NCI-H345 treated with DMSO at 0.1 percent for 48 hours (cell line): ENCODE data around the gene RALY.
"Not testable (repeated sequence)": the region's sequence is repeated elsewhere in the genome, so short reads cannot be mapped to it uniquely, and the experiment has no call there.

Source experiments
- DNase-seq: peaks from one replicate; lab custom pipeline; 2025; ENCODE audit not compliant: unreplicated experiment; lab: John Stamatoyannopoulos, UW

RALY gene

DNA sequence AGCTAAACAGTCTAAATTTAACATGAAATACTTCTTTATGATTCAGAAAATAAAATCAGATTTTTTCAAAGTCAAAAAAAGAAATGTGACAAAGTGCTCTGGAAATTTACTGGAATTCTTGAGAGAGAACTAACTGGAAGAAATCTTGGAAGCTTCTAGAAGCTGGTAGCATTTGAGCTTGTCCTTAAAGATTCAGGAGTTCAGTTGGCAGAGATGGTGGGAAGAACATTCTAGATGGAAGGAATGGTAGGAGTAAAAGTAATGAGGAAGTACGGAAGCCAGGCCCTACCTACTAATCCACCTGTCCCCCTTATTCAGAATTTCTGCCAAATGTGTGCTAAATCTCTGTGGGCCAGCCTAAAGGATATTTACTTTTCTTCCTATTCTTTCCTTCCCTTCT lies 21.2 kb downstream of the RALY start:
- no peak for DNase-seq

DNA sequence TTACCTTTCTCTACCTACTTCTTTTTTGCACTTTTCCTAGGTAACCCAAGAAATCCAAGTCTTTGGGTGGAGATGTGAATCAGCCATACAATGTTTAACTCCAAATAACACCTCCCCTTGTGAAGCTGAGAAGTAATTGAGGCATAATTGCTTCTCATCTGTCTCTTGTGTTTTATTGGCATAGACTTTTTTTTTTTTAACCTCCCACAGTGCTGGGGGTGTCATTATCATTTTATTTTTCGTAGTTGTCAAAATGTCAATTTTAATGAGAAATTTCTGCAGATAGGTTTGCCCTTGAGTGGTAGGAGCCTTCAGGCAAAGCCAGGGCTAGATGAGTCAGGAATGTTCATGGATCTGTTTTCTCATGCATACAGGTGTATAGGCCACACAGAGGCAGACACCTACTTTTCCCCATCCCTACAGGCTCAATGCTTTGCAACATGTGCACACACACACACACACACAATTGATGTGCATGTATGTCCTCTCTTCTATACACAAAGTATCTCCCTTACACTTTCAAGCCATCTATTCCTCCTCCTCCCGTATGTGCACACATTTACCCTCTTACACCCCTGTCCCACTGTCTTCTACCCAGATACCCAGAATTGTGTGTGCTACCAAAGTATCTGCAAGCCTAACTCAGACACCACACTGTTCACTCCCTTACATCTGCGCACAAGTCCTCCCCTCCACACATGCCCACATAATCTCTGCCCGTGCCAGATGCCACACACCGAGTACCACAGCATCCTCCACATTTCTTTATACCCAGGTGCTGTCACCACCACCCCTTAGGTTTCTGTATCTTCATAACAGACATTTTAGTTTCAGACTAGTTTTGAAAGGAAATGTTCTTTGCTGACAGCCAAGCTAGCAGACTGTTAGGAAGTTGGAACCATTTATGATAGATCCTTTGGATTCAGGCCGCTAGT lies 22.0 kb downstream of the RALY start:
- no peak for DNase-seq

DNA sequence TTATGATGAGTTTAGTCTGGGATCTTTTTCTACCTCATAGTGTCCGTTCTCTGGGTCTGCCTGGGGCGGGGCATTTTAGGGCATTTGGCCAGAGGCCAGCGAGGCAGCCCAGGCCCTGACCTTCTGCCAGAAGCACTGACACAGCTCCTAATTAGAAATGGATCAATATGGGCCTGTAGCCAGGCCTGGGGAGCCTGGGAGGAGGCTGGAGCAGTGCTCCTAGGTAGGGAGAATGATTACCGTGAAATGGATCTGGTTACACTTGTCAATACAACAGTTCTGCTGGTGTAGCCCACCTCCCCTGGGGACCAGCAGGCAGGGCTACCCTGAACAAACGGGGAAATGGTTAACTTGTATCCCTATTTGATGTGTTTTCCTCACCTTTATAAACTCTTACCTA lies 23.0 kb downstream of the RALY start:
- DNase-seq = no peak

DNA sequence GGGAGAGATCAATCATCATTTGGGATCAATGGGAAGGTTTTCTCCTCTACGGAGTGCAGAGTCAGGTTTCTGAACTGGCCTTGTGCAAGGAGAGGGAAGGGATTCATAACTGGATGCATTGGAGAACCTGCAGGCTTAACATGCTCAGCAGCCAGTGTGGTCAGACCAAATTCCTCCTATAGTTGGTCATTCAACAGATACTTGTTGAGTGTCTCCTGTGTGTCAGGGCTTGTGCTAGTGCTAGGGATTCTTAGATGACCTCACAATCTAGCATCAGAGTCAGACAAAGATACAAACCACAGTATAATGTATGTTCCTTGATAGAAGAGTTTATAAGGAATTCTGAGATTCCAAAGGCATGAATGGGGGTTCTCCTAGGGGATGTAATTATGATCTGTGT lies 23.9 kb downstream of the RALY start:
- no peak for DNase-seq

DNA sequence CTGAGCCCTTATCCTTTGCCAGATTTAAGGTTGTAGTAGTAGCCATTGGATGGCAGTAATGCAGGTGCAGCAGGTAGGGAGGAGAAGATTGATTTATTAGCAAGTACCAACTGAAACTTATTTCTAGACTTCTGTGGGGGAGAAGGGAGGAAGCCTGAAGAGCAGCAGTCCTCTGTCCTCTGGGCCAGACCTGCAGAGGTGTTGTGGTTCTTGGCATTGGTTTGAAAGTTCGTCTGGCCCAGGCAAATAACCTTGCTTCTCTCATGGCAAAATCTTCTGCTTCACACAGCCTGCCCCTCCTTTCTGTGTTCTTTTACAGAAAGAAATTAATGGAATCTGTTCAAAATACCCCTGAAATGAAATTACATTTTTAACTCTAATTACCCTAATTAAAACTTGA lies 24.5 kb downstream of the RALY start:
- no peak for DNase-seq

DNA sequence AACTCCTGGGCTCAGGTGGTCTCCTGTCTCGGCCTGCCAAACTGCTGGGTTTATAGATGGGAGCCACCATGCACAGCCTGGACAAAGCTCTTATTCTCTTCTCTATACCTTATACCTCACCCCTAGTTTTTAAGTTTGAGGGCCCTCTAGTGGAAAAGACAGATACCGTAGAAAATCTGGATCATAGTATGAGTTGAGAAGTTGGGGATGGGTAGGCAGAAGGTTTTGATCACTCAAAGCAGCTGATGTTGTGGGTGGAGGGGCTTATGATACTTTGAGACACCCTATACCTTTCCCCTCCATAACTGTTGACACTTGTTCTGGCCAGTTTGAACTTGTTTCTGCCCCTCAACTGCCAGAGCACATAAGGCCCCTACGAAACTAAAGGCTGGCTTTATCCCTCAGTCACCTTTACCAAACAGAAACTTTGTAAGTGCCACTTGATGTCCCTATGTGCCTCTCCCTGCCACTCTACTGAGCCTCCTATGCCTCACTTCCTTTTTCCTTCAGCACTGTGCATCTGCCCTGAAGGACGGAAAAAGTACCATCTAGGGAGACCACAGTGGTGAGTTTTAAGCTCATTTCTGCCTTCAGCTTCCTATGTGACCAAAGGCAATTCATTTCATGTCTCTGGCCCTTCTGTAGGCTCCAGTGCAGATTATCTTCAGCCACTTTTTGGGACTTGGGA lies 28.6 kb downstream of the RALY start:
- DNase-seq = no peak

DNA sequence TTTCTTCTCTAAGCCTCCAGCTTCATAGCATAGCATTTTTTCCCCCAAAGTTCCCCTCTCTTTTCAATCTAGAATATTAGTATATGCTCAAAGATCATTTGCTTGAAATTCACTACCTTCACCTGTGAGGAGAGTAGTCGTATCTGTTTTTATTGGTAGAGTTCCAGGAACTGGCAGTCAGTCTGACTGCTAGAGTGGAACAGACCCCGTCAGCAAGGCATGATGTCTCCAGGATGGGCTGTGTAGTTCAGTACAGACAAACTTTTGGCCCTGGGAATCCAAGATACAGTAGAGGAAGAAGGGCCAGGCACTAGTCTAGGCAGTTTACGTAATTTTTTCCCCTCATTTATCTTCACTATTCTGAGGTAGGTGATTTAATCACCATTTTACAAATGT lies 29.1 kb downstream of the RALY start:
- no peak for DNase-seq

DNA sequence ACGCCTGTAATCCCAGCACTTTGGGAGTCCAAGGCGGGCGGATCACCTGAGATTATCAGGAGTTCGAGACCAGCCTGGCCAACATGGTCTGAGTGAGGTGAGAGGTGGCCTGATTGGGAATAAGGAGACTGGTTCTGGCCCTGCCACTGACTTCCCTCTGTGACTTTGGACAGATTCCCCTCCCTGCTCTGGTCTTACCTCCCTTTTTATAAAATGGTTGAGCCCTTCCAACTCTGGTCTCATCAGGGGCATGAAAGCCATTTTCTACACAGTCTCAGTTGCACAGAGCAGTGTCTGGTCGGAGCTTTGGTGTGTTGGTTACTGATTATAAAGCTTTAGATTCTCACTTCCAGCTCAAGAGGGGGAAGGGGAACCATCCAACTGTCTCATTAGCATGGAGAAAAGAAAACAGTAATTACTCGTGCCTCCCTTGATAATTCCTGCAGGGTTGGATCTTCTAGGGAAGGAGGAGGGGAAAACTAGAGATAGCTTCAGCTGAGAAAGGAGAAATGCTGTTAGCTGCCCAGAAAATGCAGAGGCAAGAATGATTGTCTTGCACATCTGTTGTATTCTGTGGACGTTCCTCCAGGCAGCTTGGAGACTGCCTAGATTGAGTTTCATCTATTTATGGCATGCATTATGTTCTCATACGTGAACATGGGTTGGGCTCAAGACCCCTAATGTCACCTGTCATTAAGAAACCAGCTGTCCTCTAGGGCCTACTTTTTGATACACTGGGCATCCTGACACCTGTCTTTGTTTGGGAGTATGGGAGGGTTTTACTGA lies 30.4 kb downstream of the RALY start:
- DNase-seq = no peak

DNA sequence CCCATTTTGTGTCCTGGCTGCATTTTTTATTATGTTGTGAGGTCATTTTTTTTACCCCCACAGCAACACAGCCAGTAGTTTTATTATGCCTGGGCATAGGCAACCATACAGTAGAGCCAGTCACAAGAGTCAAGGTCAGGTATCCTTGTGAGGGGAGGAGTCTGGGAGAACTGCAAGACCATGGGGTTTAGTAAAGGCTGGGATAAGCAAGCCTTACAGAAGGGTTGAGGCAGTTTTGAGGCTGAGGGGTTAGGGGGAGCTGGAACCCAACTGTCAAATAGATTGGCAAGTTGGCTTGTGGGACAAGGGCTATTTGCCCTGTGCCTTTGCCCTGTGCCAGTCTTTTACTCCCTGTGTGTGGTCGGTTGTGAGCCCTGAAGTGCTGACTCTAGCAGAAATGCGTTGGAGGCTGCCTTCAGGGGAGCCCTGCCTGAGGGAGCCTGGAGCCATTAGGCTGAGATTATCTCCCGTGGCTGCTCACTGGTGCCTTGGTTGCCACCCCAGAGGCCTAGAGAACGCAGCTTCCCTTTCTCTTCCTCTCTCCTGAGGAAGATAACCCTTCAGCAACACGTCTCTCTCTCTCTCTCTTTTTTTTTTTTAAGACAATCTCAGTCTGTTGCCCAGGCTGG lies 31.1 kb downstream of the RALY start:
- no peak for DNase-seq

DNA sequence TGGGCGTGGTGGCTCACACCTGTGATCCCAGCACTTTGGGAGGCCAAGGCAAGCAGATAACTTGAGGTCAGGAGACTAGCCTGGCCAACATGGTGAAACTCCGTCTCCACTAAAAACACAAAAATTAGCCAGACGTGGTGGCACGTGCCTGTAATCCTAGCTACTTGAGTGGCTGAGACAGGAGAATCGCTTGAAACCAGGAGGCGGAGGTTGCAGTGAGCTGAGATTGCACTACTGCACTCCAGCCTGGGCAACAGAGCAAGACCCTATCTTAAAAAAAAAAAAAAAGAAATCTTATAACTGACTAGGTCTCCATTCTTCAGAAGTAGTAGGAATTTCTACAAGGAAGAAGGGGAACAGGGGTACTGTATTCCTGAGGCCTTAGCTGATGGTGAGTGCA lies 34.3 kb downstream of the RALY start:
- not testable (repeated sequence) for DNase-seq

DNA sequence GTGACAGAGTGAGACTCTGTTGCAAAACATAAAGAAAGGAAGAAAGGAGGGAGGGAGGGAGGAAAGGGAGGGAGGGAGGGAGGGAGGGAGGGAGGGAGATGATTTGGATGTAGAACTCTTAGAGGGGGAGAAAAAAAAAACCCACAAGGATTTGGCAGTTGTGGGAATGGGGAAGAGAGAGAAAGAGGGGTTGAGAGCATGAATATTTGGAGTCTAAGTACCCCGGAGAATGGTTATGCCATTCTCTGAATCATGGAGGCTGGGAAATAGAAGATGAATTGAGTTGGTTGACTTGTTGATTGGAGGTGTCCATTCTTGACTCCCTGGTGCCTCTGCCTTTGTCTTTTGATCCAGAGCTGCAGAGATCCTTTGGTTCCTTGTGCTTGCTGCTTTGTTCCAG lies 35.7 kb downstream of the RALY start:
- DNase-seq = no peak

DNA sequence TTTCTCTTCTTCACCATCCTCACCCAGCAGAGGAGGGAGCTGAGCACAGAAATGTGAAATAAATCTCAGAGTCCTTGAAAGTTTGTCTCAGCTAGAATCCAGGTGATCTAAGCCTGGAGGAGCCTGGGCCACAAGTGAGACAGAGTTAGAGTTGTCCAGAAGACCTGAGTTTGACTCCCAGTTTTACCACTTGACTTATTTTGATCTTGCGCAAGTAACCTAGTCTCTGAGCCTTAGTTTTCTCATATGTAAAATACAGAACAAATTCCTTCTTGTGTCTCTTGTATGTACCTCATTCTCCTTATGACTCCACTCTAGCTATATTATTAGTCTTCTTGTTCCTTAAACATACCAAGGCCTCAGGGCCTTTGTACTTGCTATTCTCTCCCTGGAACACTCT lies 36.7 kb downstream of the RALY start:
- DNase-seq = no peak

DNA sequence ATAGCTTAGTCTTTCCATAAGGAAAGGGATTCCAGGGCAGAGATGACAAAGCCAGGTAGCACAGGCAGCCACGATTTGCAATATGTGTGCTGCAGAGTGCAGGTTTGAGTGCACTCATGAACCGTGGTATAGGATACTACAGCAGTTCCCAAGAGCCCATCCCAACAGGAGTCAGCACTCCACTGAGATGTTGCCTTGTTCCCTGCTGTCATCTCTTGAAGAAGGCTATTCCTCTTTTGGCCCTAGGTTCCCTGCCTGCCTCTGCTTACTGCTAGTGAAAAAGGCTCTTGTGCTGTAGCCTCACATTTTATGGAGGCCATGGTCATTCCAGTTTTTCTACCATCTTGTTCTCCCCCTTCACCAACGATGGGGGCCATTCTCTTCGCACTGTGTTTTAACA lies 40.2 kb downstream of the RALY start:
- DNase-seq = no peak

DNA sequence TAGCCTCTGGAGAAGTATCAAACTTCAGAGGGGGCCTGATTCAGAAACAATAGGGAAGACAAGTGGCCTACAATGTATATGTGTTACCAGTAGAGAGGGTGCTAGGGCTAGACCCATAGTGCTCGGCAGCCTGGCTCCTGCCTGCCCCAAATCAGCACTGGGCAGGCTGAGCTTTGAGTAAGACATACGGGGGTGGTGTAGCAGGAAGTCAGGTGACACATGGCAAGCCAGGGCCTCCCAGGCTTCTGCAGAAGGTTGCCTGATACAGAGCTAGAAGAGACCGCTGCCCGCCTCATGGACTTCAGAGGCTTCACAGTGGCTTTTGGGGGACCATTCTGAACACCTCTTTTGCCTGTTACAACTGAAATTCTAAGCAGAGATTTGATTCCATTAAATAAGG lies 43.4 kb downstream of the RALY start:
- DNase-seq = no peak

DNA sequence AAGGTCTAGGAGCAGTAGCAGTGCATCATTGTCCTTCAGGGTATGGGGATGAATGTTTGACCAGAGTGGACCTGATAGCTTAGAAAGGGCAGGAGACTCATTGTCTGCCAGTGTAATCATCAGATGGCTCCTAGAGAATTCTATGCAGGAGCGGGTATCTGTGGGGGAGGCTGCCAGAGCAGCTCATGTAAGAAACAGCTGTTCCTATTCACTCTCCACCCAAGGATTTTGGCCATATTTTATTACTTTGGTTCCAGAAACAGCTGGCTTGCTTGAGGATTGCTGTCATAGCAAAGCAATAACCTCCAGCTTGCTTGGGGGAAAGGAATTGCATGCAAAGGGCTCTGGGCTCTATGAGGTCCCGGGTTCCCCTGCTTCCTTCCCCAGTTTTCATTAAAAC lies 44.1 kb downstream of the RALY start:
- DNase-seq = no peak

DNA sequence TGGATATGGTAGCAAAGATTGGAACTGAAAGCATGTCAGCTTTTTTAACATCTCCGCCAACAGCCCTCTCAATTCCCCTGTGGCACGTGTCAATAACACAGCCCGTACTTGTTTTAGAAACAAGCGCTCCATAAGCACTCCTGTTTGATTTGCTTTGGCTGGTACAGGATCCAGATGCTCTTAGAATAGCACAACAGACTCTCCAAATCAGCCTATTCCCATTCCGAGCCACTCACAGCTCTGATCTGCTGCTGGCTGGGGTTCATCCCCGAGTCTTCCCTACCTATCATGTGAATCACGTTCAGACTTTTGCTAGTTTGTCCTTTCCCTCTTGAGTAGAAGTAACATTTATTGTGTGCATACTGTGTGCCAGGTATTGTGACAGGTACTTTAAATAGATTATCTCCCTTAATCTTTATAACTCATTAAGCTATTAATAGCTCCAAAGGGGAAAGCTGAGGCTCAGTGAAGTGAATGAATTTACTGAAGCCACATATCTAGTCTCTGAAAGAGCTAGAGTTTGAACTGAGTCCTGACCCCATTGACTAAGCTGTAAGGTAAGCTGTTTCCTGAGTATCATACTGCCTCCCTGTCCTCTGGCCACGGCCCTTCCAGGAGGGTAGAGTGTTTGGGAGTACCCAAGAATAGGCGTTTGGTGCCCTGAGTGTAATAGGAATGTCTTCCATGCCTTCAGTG lies 46.7 kb downstream of the RALY start:
- no peak for DNase-seq

DNA sequence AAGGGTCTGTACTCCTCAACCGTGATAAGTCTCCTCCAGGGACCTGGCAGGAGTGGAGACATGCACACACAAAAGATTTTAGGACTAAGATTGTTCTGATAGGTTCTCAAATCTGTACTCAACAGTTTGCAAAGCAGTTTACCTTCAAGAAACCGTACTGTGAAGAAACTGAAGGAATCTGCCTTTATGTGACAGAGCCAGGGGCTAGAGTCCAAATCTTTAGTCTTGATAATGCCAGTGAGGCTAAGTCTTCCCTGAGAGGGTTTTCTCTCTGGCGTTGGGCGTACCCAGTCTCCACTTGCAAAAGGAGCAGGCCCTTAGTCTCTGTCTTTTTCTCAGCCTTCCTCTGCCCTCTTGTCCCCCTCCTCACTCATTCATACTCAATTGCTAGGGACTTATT lies 47.5 kb downstream of the RALY start:
- DNase-seq = no peak

DNA sequence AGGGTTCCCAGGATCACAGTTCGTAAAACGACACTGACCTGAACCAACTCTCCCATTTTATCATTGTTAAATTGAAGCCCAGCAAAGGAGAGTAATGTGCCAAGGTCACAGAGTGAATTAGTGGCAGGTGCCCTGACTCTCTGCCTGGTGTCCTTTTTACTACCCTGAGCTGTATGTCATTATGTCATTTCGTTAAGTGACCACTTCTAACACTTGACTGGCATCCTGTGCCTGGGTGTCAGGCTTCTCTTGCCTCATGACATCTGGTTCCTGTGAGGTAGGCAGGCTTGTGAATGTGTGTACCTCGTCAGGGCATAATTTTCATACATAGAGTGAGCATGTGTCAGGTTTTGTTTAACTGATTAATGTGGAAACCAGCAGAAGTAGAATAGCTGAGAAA lies 48.6 kb downstream of the RALY start:
- DNase-seq = no peak

DNA sequence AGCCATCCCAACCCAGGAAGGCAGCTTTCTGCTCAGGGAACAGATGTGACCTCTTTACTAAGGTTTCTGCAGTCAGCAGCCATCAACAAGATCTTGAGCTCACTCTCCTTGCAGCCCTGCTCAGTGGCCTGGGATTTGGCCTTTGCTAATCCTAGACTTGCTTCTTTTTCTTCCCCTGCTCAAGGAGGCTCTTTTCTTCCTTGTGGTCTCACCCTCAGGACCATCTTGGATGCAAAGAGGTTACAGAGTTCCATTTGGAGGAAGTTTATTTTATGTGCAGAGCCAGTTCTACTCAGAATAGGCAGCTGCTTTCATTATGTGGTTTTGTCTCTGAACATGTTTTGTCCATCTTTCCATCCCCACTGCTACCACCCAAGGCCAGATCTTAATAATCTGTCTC lies 49.3 kb downstream of the RALY start:
- DNase-seq = no peak

DNA sequence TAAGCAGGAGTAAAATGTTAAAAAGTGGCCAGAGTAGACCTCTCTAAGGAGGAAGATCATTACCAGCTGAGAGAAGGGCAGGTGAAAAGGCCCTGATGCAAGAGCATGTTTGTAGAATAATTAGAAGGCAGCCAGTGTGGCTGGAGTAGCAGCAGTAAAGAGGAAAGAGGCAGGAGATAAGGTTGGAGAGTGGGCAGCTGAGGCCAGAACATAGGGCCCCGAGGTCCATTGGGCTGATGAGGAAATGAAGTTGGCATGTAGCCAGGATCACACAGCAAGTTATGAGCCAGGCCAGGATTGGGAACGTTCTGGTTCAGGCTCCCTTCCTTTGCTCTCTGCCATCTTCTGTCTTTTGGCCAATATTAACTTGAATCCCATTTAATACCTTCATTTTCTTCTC lies 51.6 kb downstream of the RALY start:
- DNase-seq = no peak
